Measurements from ENCODE around the gene NAA10.

NAA10 gene

DNA sequence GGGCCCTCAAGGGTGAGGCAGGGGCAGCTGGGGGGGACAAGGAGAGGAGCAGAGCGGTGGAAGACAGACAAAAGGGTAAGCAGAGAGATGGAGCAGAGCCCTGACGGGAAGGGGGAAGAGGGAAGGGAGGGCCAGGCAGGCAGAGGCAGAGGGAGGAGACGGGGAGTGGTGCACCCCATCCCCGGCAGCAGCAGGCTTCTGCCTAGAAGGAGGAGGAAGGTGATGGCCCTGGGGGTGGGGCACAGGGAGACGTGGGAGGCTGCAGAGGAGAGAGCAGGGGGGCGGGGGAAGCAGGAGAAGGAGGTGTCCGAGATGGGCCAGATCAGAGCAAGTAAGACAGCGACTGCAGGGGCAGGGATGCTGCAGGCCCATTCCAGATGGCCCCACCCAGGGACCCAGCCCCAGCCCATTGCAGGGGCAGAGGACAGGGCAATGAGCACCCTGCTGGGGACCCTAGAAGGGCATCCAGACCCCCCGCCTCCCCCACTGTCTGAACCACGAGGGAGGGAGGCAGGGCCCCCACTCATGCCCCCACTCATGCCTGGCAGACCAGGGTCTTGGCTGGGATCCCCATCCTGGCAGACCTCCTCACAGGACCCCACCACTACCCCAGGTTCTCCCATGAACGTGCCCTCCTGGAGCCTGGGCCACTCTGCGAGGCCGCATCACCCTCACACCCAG is 51.5 kb downstream of the NAA10 start:
- DNase-seq, result no peak

DNA sequence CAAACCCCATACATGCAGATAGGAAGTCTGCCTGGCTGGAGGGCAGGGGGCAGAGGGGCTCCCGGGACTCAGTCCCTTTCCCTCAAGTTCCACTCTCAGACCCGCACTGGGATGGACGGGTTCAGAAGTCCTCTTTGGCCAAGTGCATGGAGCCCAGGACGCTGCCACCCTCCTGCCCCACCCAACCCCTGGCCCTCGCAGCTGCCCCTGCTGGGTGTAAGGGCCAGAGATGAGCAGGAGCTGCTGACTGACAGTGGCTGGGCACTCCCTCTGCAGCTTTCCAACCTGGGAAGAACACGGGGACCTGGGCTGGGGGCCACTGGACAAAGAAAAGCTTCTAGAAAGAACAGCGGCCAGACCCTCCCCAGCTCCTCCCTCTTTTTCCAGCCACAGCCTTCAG is 52.3 kb downstream of the NAA10 start:
- DNase-seq, result no peak

DNA sequence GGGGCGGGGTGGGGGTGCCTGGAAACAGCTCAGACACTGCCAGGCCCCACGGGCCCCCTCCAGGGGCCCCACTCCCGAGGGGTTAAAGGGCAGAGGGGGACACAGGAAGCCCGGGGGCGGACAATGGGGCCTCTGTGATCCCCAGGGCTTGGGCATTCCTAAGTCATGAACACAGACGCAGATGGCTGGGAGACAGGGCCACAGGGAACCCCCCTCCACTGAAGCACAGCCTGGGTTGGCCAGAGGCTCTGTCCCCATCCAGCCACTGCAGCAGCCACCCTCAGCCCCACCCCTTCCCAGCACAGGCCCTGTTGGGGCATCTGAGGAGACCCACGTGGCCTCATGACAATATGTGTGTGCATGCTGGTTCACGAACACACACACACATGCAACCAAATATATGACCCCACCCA is 52.7 kb downstream of the NAA10 start:
- DNase-seq, result no peak

DNA sequence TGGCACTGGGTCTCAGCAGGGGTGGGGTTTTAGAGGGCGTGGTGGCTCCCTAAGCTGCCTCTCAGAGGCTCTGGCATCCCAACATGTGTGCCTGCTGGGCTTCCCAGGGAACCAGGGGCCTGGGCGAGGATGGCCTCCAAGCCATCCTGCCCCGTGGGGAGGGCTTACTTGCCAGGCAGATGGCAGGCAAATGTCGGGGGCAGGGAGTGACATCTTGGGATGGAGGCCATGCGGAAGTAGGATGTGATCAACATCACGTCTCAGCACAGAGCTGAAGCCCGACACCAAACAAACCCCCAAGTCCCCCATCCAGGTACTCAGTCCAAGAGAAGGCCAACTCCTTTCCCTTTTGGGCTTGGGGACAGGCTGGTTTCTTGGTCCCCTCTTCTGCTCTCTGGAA is 53.6 kb downstream of the NAA10 start:
- no peak for DNase-seq

GRCh38 chrX:153880440-153880815 is 54.4 kb downstream of the NAA10 start:
- no peak for DNase-seq

- DNase-seq, result no peak
Observed at GRCh38 chrX:153879741-153880439, 54.9 kb downstream of the NAA10 start.
